B cell (primary cell): ENCODE data around the gene GRPEL2. TPM values are rescaled to one million over a fixed set of nuclear protein-coding genes. Genes with fewer than 3 reads are reported as not detected.

Experiments used
- ATAC-seq: fragments of 200-7000 bp; cut with Tn5 transposase; one replicate; pipeline ENCODE4 v1.10.0; 2021; ENCODE audit warnings: low read depth, mild to moderate bottlenecking, moderate number of reproducible peaks, moderate library complexity
- CTCF ChIA-PET: fragments of 350-600 bp; sonication (Branson Sonifier 250); formaldehyde crosslinking; loops from one replicate; lab custom pipeline; 2021; ENCODE audit warnings: antibody characterized with exemption, inconsistent platforms; lab: Charles Lee
- POLR2A ChIA-PET: fragments of 350-600 bp; sonication (Branson Sonifier 250); formaldehyde crosslinking; loops from one replicate; lab custom pipeline; 2021; ENCODE audit warnings: antibody characterized with exemption; lab: Charles Lee
- DNase-seq: peaks from one replicate; pipeline ENCODE4 v3.0.0; 2013
- H2AFZ ChIP-seq: 2 replicates; pipeline ENCODE4 v1.6.1; 2012; ENCODE audit warnings: mild to moderate bottlenecking, low read depth, low read length; ENCODE audit not compliant: insufficient read depth, poor library complexity, severe bottlenecking
- H3K27ac ChIP-seq, 2 donors: 1 replicate in 1 of 2; 2 replicates in 1 of 2; pipeline ENCODE4 v1.5.1; 2012 to 2013; ENCODE audit warnings: low read length in 2 of 2, mild to moderate bottlenecking in 2 of 2, moderate library complexity in 1 of 2
- H3K27me3 ChIP-seq, 4 experiments: fragments of 200-600 bp in 1 of 4; sonication (generic) in 1 of 4; replicated peaks in 1 of 4; 1 replicate in 2 of 4; 2 replicates in 2 of 4; pipeline versions ENCODE4 v1.6.1 to v1.7.0; 2013 to 2016; ENCODE audit warnings: low read length in 3 of 4, mild to moderate bottlenecking in 2 of 4, mixed read lengths in 1 of 4, moderate library complexity in 1 of 4; ENCODE audit not compliant: insufficient read depth in 4 of 4, control insufficient read depth in 3 of 4; ENCODE audit errors: control extremely low read depth in 1 of 4
- H3K36me3 ChIP-seq, 2 experiments: replicated peaks in 1 of 2; 1 replicate in 1 of 2; 2 replicates in 1 of 2; pipeline versions ENCODE4 v1.6.1 to v1.7.1; 2013; ENCODE audit warnings: low read length in 1 of 2; ENCODE audit not compliant: insufficient read depth in 2 of 2, control insufficient read depth in 1 of 2; ENCODE audit errors: control extremely low read depth in 1 of 2, extremely low read depth in 1 of 2
- H3K4me1 ChIP-seq, 2 donors: fragments of 200-600 bp in 1 of 2; sonication (generic) in 1 of 2; 1 replicate in 1 of 2; 2 replicates in 1 of 2; pipeline versions ENCODE4 v1.5.1 to v1.6.1; 2013 to 2017; ENCODE audit warnings: low read length in 2 of 2; ENCODE audit not compliant: control insufficient read depth in 2 of 2, insufficient read depth in 2 of 2
- H3K4me2 ChIP-seq: replicated peaks from 2 replicates; pipeline ENCODE3; 2012; ENCODE audit warnings: mild to moderate bottlenecking, low read depth, low read length; ENCODE audit not compliant: poor library complexity, severe bottlenecking
- H3K4me3 ChIP-seq, 5 experiments: fragments of 200-600 bp in 1 of 5; sonication (generic) in 1 of 5; 1 replicate in 3 of 5; 2 replicates in 2 of 5; pipeline versions ENCODE4 v1.5.1 to v1.7.0; 2011 to 2016; ENCODE audit warnings: low read length in 4 of 5, mild to moderate bottlenecking in 4 of 5, low read depth in 2 of 5, control low read depth in 1 of 5, moderate library complexity in 1 of 5; ENCODE audit not compliant: insufficient read depth in 1 of 5; ENCODE audit errors: control extremely low read depth in 1 of 5, extremely low read depth in 1 of 5
- H3K79me2 ChIP-seq: fragments of 200-600 bp; sonication (generic); one replicate; pipeline ENCODE4 v1.6.0; 2016; ENCODE audit warnings: low read length; ENCODE audit not compliant: control insufficient read depth, insufficient read depth
- H3K9ac ChIP-seq: fragments of 200-600 bp; sonication (generic); 2 replicates; pipeline ENCODE4 v1.6.1; 2017; ENCODE audit warnings: mild to moderate bottlenecking, low read length, moderate library complexity
- H3K9me3 ChIP-seq, 3 donors: one replicate each; pipeline versions ENCODE4 v1.6.1 to v1.7.1; 2013; ENCODE audit warnings: low read length in 2 of 3; ENCODE audit not compliant: control insufficient read depth in 2 of 3, insufficient read depth in 1 of 3; ENCODE audit errors: control extremely low read depth in 1 of 3
- H4K20me1 ChIP-seq: 2 replicates; pipeline ENCODE4 v1.6.0; 2012; ENCODE audit warnings: mild to moderate bottlenecking, low read length; ENCODE audit not compliant: insufficient read depth, control insufficient read depth, poor library complexity, severe bottlenecking
- H3K27ac Mint-ChIP-seq: one replicate; pipeline ENCODE4 v1.8.0; 2021; ENCODE audit warnings: mixed read lengths
- H3K27me3 Mint-ChIP-seq: one replicate; pipeline ENCODE4 v1.8.0; 2021; ENCODE audit warnings: mixed read lengths
- H3K4me1 Mint-ChIP-seq: one replicate; pipeline ENCODE4 v1.8.0; 2021; ENCODE audit warnings: mixed read lengths
- H3K4me3 Mint-ChIP-seq: one replicate; pipeline ENCODE4 v1.8.0; 2021; ENCODE audit warnings: mixed read lengths
- H3K9me3 Mint-ChIP-seq: one replicate; pipeline ENCODE4 v1.8.0; 2022; ENCODE audit warnings: mixed read lengths; ENCODE audit not compliant: insufficient read depth
- CTCF ChIP-seq: fragments of 200-600 bp; IDR thresholded peaks from one replicate; pipeline ENCODE4 v1.8.0; 2022; ENCODE audit warnings: antibody characterized with exemption, mild to moderate bottlenecking
- EZH2 ChIP-seq: IDR thresholded peaks from 2 replicates; pipeline ENCODE4 v1.6.1; 2012; ENCODE audit warnings: borderline replicate concordance, low read depth, mild to moderate bottlenecking, moderate library complexity, low read length; ENCODE audit not compliant: insufficient read depth, poor library complexity, severe bottlenecking
- WGBS: methylation state at CpG from one replicate; pipeline ENCODE4 v1.1.5; 2013; ENCODE audit warnings: missing lambda C conversion rate; ENCODE audit not compliant: insufficient coverage; 5-methylcytosine and 5-hydroxymethylcytosine counted together
- intact Hi-C: fragments of 100-400 bp; cut with micrococcal nuclease; formaldehyde crosslinking; loops from one replicate; pipeline ENCODE4 v1.10.0; 2022
- polyA plus RNA-seq: library from polyadenylated mRNA; depleted of rRNA; stranded (reverse); fragments of >200 nt; gene quantifications from 2 replicates; pipeline ENCODE4 v1.2.3, GENCODE V29; 2012
- total RNA-seq, 2 donors: library from RNA; stranded (reverse); fragments of 120-200 nt in 1 of 2; gene quantifications; 1 replicate in 1 of 2; 2 replicates in 1 of 2; pipeline versions ENCODE4 v1.2.3 to v1.2.4, GENCODE V29; 2013 to 2022

Gene GRPEL2
- total and polyA plus RNA-seq, 2 donors (not counting 1 experiment from before 2014, with no cell fraction given), result 1.1 to 12.1 TPM

- Mint-ChIP-seq H3K4me3 (no peak overlapping the region), H3K27me3 (peaks cover 22% of the 10 kb centered on the region), H3K27ac (no peak overlapping the region), H3K9me3 (no peaks in the 10 kb centered on the region), H3K4me1 (no peaks in the 10 kb centered on the region)
- POLR2A ChIA-PET, result no interaction called here
- H4K20me1 ChIP-seq, result no peaks in the 10 kb centered on the region
- H3K79me2 ChIP-seq, result no peaks in the 10 kb centered on the region
- CTCF ChIA-PET, result interaction anchor here (0.6 kb wide), 1 partner anchor 9 kb away, joined by 3 read pairs; no protein-coding TSS in a partner anchor
- no peak overlapping the region for H3K4me2 ChIP-seq
- no peak overlapping the region for H3K9ac ChIP-seq
- peaks cover 0 to 2% (median 0%) of the 10 kb centered on the region in 4 experiments for H3K27me3 ChIP-seq
- H3K9me3 ChIP-seq, result peaks cover 0 to 2% (median 0%) of the 10 kb centered on the region in 3 donors
- WGBS, result no CpG with 5 or more reads among the region's 2 CpGs
- H2AFZ ChIP-seq, result no peak overlapping the region
- no peak overlapping the region for H3K4me3 ChIP-seq
- TF ChIP-seq CTCF (no peak), EZH2 (no peak)
- H3K27ac ChIP-seq, result no peak overlapping the region
- DNase-seq (no peak), ATAC-seq (no peak)
- H3K36me3 ChIP-seq, result no peaks in the 10 kb centered on the region
- intact Hi-C loops, result no loop called here
- no peaks in the 10 kb centered on the region for H3K4me1 ChIP-seq
Measured at GRCh38 chr5:149401051-149401450, 55.8 kb downstream of the GRPEL2 start.

DNA sequence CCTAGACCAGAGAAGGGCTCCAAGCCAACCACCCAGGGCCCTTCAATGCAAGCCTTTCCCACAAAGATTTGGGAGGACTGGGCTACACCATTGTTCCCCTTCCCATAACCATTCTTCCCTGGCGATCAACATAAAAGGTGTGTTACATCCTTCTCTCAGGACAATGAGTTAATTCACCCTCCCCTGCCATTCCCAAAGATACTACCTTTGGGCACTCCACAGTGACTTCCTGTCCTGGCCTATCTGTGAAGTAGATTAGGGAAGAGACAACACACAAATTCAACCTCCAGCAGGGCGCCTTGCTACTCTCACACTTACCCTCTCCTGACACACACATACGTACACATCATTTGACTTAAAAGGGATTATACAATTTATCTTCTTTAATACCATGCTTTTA, 57.0 kb downstream of the GRPEL2 start:
- ATAC-seq (no peak), DNase-seq (no peak)
- no peaks in the 10 kb centered on the region for H3K4me1 ChIP-seq
- no peak overlapping the region for H2AFZ ChIP-seq
- peaks cover 0 to 2% (median 0%) of the 10 kb centered on the region in 4 experiments for H3K27me3 ChIP-seq
- TF ChIP-seq CTCF (no peak), EZH2 (no peak)
- H3K4me3 Mint-ChIP-seq, result no peak overlapping the region
- no peaks in the 10 kb centered on the region for H3K4me1 Mint-ChIP-seq
- H3K79me2 ChIP-seq, result no peaks in the 10 kb centered on the region
- H3K27ac ChIP-seq, result no peak overlapping the region
- WGBS, result no CpG with 5 or more reads among the region's 3 CpGs
- H3K9ac ChIP-seq, result no peak overlapping the region
- H3K9me3 ChIP-seq, result peaks cover 0 to 2% (median 0%) of the 10 kb centered on the region in 3 donors
- no peak overlapping the region for H3K4me2 ChIP-seq
- no peaks in the 10 kb centered on the region for H3K36me3 ChIP-seq
- H3K4me3 ChIP-seq, result no peak overlapping the region
- H4K20me1 ChIP-seq, result no peaks in the 10 kb centered on the region
- intact Hi-C loops, result no loop called here
- no peaks in the 10 kb centered on the region for H3K9me3 Mint-ChIP-seq
- CTCF ChIA-PET, result no interaction called here
- no peak overlapping the region for H3K27ac Mint-ChIP-seq
- POLR2A ChIA-PET, result no interaction called here
- peaks cover 18% of the 10 kb centered on the region for H3K27me3 Mint-ChIP-seq

Other genes starting within 250 kb of the GRPEL2 start
- gene ABLIM3, start 204.0 kb upstream of the GRPEL2 start, total RNA-seq, result not detected in 2 replicates
- gene ABLIM3, start 204.0 kb upstream of the GRPEL2 start, polyA plus RNA-seq, result 0.22 TPM in 1 of 2 replicates, not detected in the other
- gene AFAP1L1, start 73.6 kb upstream of the GRPEL2 start, total RNA-seq, result not detected in 2 replicates
- gene AFAP1L1, start 73.6 kb upstream of the GRPEL2 start, polyA plus RNA-seq, result not detected in 2 replicates
- 11.7 and 13.5 TPM in 2 replicates for gene PCYOX1L, start 12.5 kb downstream of the GRPEL2 start, total RNA-seq
- gene PCYOX1L, start 12.5 kb downstream of the GRPEL2 start, polyA plus RNA-seq, result 19.4 and 22.0 TPM in 2 replicates
- gene IL17B, start 33.8 kb downstream of the GRPEL2 start, total RNA-seq, result not detected in 2 replicates
- not detected in 2 replicates for gene IL17B, start 33.8 kb downstream of the GRPEL2 start, polyA plus RNA-seq
- gene CSNK1A1, start 205.9 kb downstream of the GRPEL2 start, total RNA-seq, result 168 TPM in 2 replicates
- gene CSNK1A1, start 205.9 kb downstream of the GRPEL2 start, polyA plus RNA-seq, result 45.9 and 54.3 TPM in 2 replicates
- 1.1 and 1.7 TPM in 2 replicates for gene ARHGEF37, start 236.0 kb downstream of the GRPEL2 start, total RNA-seq
- gene ARHGEF37, start 236.0 kb downstream of the GRPEL2 start, polyA plus RNA-seq, result 0.06 TPM in 2 replicates